GM10847 (cell line): ENCODE results near the gene HLA-E.

Source experiments
- POLR2A ChIP-seq: IDR thresholded peaks from 2 replicates; pipeline ENCODE4 v1.6.1; 2011; ENCODE audit not compliant: insufficient read length; ENCODE audit errors: extremely low read depth

Gene HLA-E

DNA sequence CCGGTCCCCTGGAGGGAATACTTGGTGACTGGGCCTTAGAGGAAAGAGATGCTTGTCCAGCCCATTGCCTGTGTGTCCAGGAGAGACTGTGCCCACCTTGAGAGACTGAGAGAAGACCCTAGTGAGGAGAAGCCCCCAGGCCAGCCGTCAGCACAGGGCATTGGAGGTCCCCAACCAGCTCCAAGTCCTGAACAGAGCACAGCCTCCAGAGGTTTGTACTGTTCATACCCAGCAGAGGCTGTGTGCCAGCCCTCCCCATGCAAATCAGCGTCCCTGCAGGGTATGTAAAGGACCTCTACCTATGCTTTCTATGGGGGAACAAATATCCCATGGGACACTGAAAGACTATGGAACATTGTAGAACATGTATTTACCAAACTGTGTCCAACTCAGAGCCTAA, 8.4 kb downstream of the HLA-E start:
- no peak for TF ChIP-seq POLR2A

DNA sequence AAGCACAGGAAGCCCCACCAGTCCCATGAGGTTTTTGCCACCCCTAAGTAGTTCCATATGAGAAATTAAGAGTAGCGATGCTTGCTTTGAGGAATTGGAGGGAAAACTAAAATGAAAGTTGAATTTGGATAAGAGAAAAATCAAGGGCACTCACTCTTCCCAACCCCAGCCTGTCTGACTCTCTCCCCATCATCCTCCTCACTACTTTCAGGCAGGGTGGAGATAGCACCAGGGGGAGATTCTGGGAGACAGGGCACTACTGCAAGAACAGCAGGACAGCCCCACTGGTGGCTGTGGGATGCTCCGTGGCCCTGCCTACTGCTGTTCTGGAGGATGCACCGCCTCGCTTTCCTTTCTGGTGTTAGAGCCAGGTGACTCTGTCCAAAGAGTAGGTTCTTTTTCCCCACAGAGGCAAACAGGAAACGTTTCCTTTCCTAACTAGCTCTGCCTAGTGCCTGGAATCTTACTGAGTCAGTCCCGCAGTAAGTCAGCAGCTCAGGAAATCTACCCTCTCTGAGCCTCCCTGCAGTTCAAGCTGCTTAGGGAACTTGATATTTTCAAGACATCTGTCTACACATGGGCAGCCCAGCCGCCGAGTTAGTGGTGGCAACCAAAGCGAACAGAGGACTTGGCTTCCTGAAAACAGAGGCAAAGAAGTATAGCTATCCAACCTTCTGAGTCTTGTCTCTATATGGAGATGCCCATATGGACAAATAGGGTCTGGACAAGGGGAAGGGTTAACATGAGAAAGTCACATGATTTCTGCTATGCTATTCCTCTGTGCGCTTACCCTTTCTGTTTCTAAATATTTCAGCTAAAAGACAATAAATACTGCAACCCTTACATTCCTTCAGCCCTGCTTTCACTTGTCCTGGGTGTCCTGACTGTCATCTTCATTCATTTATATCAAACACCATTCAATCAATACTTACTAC, 11.4 kb downstream of the HLA-E start:
- TF ChIP-seq POLR2A, result no peak

DNA sequence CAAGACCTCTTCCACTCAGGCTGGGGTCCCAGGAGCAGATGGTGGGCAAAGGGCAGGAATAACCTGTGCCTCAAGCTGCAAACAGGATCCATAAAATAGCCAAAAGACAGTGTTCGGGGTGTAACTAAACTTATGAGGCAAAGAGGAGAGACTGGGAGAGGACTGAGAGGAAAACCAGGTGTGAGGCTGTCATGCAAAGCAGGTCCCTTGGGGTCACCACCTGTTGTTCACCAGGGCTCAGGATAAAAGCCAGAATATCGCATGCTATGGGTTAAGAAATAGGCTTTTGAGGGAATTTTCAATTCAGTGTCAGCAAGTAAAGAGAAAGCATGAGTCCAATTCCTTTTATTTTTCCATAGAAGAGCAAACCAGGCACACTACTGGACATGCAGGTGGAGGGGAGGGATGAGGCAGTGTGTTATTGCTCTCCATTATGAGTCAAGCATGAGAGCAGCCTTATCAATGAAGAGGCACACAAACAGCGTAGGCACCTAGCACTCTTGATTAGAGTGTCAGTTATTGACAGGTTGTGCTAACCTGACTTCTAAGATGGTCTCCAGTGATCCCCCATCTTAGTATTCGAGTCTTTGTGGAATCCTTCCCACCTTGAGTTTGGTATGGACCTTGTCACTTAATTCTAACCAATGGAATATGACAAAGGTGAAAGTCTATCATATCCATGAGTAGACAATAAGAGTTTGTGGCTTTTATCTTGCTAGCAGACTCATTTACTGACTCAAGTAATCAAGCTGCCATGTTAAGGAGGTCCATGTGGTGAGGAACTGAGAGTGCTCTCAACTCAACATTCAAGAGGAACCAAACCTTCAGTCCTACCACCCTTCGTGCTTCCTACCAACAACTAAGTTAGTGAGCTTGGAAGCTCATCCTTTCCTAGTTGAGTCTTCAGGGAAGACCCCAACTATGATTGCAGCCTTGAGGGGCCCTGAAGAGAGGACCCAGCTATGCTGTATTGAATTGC, 18.8 kb downstream of the HLA-E start:
- no peak for TF ChIP-seq POLR2A

DNA sequence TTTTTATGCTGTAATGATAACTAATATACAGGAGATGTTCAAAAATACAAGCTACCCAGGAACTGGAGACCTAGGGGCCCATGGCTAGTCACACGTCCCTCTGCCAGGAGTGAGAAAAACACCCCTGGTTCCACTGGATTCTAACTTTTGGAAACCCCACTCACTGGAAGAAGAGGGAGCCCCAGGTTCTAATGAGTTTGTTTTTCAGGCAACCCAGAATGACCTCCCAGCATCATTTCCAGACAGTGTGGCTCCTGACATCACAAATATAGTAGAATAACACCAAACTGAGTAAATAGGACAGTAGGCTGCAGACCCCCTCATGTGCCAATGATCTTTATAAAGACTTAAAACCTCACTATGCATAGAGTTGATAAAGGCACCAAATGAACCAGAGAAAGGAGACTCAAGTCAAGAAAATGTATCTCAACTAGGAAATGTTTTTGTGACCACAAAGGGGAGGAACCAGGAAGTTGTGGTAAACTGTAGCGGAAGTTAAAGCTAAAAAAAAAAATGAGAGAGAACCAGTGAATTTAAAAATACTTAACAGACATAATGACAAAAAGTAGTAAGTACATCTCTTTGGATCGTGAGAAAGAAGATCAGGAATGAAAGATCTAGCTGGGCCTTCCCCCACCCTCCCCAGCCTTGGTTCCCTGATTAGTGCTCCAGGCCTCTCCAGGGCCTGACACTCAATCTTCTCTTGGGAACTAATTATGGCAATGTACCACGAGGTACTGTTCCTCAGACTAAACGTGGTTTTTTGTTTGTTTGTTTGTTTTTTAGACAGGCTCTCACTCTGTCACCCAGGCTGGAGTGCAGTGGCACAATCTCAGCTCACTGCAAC, 19.8 kb downstream of the HLA-E start:
- TF ChIP-seq POLR2A, result no peak

DNA sequence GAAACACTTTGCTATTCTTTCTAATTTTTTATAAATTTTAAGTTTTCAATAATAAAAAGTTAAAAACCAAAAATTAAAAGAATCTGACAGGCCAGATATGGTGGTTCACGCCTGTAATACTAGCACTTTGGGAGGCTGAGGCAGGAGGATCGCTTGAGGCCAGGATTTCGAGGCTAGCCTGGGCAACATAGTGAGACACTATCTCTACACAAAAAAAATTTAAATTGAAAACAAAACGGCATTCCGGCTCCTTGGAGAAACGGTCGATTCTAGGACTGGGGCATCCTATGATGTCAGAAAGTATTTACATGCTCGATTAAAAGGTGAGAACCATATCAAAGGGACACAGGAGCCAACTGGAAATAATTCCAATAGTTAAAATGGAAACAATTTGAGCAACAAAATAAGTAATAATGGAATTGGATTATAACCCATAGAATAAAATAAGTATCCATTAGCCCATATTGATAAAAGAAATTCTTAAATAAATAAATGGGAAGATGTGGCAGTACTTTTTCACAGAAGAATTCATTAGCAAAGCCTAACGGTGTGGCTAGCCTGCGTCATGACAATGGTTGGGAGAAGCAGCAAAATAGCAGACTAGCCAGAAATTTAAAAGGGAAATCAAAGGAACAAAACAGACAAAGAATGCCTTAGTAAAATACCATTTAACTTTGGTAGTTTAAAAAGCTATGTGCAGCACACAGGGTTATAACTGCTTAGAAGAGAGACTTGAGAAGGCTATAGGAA, 21.3 kb downstream of the HLA-E start:
- TF ChIP-seq POLR2A, result no peak

DNA sequence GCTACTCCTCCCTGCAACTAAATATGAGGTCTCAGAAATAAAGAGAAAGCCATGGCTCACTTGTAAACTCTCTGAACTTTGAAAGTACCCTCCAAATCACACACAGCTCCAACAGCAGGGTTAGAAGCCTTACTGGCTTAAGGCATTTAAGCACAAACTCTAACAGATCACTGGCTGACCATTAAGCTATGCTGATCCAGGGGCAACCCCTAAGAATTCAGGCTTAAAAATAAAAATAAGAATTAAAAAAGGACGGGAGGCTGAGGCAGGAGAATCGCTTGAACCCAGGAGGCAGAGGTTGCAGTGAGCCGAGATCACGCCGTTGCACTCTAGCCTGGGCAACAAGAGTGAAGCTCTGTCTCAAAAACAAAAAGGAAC, 21.8 kb downstream of the HLA-E start:
- TF ChIP-seq POLR2A, result no peak

DNA sequence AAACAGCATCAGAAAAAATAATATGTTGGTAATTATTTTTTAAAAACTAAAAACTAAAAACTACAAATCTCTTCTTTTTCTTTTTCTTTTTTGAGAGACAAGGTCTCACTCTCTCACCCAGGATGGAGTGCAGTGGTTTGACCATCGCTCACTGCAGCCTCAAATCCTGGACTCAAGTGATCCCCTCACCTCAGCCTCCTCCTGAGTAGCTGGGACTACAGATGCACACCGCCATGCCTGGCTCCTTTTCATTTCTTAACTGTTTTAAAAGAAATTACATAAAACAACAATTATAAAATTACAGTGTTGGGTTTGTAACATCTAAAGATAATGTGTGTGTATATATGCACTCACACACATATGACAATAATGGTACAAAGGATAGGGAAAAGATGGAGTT, 24.1 kb downstream of the HLA-E start:
- no peak for TF ChIP-seq POLR2A

DNA sequence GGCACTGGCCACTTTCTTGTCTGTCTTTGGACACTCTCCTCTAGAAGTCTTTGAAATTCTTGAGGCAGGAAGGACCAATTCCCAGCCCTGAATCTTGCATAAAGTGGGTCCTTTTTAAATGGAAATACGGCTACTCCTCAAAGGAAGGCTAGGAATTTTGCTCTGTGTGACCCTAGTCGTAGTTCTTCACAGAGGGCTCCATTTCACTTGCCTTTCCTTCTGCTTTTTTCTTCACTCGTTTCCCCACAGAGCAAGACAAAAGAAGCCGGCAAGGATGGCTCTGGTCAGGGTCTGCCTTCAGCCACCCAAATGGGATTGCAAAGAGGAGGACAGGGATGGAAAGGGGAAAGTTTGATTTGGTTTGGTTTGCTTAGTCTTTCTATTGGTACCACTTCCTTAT, 25.8 kb downstream of the HLA-E start:
- no peak for TF ChIP-seq POLR2A

DNA sequence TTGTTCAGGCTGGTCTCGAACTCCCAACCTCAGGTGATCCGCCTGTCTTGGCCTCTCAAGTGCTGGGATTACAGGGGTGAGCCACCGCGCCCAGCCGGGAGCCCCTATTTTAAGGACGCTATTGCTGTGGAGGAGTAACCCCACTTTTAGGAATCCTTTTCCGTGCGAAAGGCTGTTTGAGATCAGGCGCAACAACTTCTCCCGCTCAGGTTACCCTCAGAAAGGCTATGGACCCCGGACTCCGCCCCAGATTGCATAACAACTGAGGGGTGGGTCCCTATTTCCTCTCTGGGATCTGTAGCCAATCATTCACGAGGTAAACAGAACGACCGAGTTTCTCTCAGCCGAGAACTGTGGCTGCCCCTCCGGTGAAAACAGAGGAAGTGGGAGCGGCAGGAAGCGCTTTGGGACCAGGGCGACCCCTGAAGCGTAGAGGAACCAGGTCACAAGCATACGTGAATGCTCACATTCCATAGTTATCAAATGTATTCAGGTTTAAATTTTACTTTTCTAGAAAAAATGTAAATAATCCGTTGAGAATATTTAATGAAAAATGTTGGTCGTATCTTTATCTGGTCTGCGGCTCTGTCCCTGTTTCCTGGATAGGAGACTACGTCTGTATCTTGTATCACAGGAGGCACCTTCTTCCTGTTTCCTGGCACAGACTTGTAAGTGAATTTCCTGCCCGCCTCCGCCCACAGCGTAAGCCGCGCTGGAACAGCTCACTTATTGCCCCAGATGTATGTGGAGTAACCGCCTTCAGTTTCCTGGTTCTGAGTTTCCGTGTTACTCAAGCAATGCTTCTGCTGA, 26.8 kb downstream of the HLA-E start:
- TF ChIP-seq POLR2A, result no peak

DNA sequence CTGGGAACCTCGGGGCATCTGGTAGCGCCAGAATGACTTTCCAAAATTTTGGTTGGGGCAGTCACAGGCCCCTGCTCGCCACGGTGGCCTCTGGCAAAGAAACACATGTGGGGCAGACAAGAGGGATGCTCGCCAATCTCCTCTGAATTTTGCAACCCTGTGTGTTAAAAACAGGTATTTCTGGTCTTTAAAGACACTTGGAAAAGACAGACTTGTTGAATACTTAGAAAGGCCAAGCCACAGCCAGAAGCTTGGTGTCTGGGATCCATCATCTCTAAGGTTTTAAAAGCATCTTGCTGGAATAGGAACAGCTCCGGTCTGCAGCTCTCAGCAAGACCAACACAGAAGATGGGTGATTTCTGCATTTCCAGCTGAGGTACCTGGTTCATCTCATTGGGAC, 31.2 kb downstream of the HLA-E start:
- TF ChIP-seq POLR2A, result no peak

DNA sequence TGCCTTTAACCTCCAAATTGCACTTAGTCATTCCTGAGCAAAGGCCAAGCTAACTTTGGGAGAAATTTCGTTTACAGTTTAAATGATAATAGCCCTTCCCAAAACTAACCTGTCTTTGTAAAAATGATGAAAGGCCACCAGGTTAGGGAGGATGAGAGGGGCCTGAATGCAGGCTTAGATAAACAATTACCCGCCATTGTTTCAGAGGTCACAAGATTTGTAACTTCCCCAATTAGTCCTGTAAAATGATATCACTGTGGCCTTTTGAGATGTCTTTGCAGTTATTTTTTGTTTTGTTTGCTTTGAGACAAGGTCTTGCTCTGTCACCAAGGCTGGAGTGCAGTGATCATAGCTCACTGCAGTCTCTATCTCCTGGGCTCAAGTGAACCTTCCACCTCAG, 40.7 kb downstream of the HLA-E start:
- TF ChIP-seq POLR2A, result no peak

DNA sequence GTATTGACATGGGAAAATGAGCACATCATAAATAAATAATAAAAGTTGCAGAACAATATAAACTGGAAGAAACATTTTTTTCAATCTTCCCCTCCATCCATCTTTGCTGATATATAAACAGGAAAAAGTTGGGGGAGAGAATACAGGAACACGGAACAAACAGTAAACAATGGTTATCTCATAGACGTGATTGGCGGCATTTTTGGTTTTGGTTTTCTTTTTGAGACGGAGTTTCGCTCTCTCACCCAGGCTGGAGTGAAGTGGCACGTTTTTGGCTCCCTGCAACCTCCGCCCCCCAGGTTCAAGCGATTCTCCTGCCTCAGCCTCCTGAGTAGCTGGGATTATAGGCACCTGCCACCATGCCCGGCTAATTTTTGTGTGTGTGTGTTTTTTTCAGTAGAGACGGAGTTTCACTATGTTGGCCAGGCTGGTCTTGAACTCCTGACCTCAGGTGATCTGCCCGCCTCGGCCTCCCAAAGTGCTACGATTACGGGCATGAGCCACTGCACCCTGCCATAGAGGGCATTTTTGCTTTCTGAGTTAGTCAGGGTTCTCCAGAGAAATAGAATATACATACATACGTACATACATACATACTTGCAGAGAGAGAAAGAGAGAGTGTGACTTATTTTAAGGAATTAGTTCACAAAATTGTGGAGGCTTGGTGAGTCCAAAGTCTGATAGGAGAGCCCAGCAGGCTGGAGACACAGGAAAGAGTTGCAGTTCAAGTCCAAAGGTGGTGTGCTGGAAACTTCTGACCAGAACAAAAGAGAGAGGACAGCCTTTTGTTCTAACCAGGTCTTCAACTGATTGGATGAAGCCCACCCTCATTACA, 44.4 kb downstream of the HLA-E start:
- TF ChIP-seq POLR2A, result no peak

DNA sequence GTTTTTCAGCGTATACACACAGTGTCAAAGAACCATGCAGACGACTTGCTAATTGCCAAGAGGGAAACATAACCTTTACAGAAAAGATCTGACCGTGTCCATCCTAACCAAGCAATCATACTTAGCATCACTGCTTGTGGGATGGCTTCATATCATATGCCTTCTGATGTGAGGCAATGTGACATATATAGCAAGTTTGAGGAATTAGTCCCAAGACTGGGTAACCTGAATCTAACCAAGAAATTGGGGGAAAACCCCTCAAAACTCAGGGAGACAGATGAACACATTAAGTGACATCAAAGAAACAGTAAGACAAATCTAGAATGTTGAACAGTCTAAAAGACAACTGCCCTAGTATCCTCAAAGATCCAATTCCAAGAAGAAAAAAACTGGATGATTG, 48.6 kb downstream of the HLA-E start:
- TF ChIP-seq POLR2A, result no peak
